GM23338 (cell line): ENCODE results near the gene HECTD2.

Experiments used
- CREB1 ChIP-seq: fragments of 250-450 bp; sonication (Bioruptor Pico); IDR thresholded peaks from 2 replicates; pipeline ENCODE4 v1.5.0; 2020; ENCODE audit warnings: low read depth, mild to moderate bottlenecking, moderate library complexity
- CTCF ChIP-seq, 2 experiments: fragments of 200-600 bp in 1 of 2; sonication (generic) in 1 of 2; conservative IDR thresholded peaks; 2 replicates each; pipeline versions ENCODE4 v1.5.1 to v1.6.1; 2016 to 2017; ENCODE audit warnings: antibody characterized with exemption in 2 of 2, low read depth in 2 of 2, mild to moderate bottlenecking in 2 of 2, moderate library complexity in 1 of 2
- EZH2 ChIP-seq: fragments of 200-600 bp; sonication (generic); IDR thresholded peaks from one replicate; pipeline ENCODE4 v1.8.0; 2017; ENCODE audit warnings: antibody characterized with exemption, mild to moderate bottlenecking, low read depth; ENCODE audit not compliant: unreplicated experiment
- JUNB ChIP-seq: IDR thresholded peaks from one replicate; pipeline ENCODE4 v1.6.1; 2016; ENCODE audit warnings: antibody characterized with exemption; ENCODE audit not compliant: unreplicated experiment
- REST ChIP-seq: IDR thresholded peaks from one replicate; pipeline ENCODE4 v1.6.1; 2018; ENCODE audit warnings: antibody characterized with exemption; ENCODE audit not compliant: unreplicated experiment
- STAT1 ChIP-seq: IDR thresholded peaks from one replicate; pipeline ENCODE4 v1.6.1; 2016; ENCODE audit warnings: antibody characterized with exemption; ENCODE audit not compliant: unreplicated experiment

- TF ChIP-seq CTCF (conservative IDR thresholded peaks at IDR 0.05; ENCODE audit: low read depth in 2 of 2), result no peak
- no peak for TF ChIP-seq EZH2
- TF ChIP-seq STAT1, result no peak
- no peak for TF ChIP-seq CREB1 (CRISPR knock-in tag)
- TF ChIP-seq JUNB, result no peak
- TF ChIP-seq REST, result no peak
Measured at GRCh38 chr10:91444211-91445182, 34.4 kb downstream of the HECTD2 start.
